ENCODE measurements around the gene PILRA. TPM values are rescaled to one million over a fixed set of nuclear protein-coding genes. Genes with fewer than 3 reads are reported as not detected.

Gene PILRA
- total and polyA plus RNA-seq, 2 of the 8 experiments (the other 6 are each of a cell fraction or from before 2014, with no cell fraction given): 7.6 to 10.6 TPM

DNA sequence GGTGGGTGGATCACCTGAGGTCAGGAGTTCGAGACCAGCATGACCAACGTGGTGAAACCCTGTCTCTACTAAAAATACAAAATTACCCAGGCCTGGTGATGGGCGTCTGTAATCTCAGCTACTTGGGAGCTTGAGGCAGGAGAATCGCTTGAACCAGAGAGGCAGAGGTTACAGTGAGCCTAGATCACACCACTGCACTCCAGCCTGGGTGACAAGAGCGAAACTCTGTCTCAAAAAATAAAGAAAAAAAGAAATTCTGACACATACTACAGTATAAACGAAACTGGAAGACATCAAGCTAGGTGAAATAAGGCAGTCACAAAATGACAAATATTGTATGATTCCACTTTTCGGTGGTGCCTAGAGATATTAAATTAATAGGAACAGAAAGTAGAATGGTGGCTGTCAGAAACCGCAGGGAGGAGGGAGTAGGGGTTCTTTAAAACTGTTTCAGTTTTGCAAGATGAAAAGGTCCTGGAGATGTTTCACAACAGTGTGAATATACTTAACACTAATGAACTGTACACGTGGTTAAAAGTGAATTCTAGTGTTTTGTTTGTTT lies 23.2 kb downstream of the PILRA start:
- Histone ChIP-seq H3K9me3 (ENCODE audit: insufficient read depth in 2 of 2, low read depth in 1 of 2, low read length in 1 of 2) (no peaks in the 10 kb centered on the region), H3K27me3 (replicated peaks in 1 of 4; ENCODE audit: control insufficient read depth in 3 of 4, extremely low read depth in 1 of 4, insufficient read depth in 3 of 4, low read length in 3 of 4) (peaks cover 0 to 2% (median 0%) of the 10 kb centered on the region in 4 experiments; a peak in 1 of 7 replicates), H4K5ac (ENCODE audit: insufficient read length, low read depth, low read length) (no peak overlapping the region), H3K79me2 (ENCODE audit: control insufficient read depth in 1 of 2, insufficient read depth in 2 of 2, low read length in 2 of 2) (no peaks in the 10 kb centered on the region), H2BK5ac (ENCODE audit: low read depth, low read length) (no peak overlapping the region), H3K36me3 (ENCODE audit: control insufficient read depth in 2 of 4, insufficient read depth in 4 of 4, low read length in 3 of 4) (no peaks in the 10 kb centered on the region), H3K18ac (ENCODE audit: extremely low read depth, low read length) (no peak overlapping the region), H4K8ac (ENCODE audit: extremely low read depth, insufficient read depth, low read length) (no peak overlapping the region), H2BK20ac (ENCODE audit: low read length) (no peak overlapping the region), H3K9ac (replicated peaks in 1 of 4; ENCODE audit: extremely low read depth in 1 of 4, low read depth in 3 of 4, low read length in 3 of 4) (no peak overlapping the region), H4K20me1 (replicated peaks in 1 of 2; ENCODE audit: control insufficient read depth in 1 of 2, insufficient read depth in 2 of 2, low read length in 2 of 2) (no peaks in the 10 kb centered on the region), H2AFZ (ENCODE audit: low read length) (no peak overlapping the region), H3K23ac (ENCODE audit: insufficient read length) (no peak overlapping the region), H3K23me2 (ENCODE audit: low read depth, low read length) (no peaks in the 10 kb centered on the region), H3K4me2 (ENCODE audit: insufficient read depth in 1 of 2, low read depth in 2 of 2, low read length in 2 of 2) (no peak overlapping the region), H4K91ac (replicated peaks; ENCODE audit: insufficient read length, low read length) (no peak overlapping the region), H2BK12ac (ENCODE audit: low read depth, low read length) (no peak overlapping the region), H3K4ac (replicated peaks; ENCODE audit: insufficient read length, low read depth, low read length) (no peak overlapping the region), H3K14ac (ENCODE audit: insufficient read length) (no peak overlapping the region), H3K79me1 (ENCODE audit: low read depth, low read length) (no peaks in the 10 kb centered on the region), H2AK5ac (ENCODE audit: low read depth, low read length) (no peak overlapping the region), H2BK120ac (replicated peaks; ENCODE audit: low read depth, low read length) (no peak overlapping the region), H3K4me3 (ENCODE audit: extremely low read depth in 1 of 4, insufficient read depth in 2 of 4, low read depth in 3 of 4, low read length in 4 of 4) (no peak overlapping the region), H3K4me1 (replicated peaks in 1 of 4; ENCODE audit: control insufficient read depth in 3 of 4, insufficient read depth in 4 of 4, low read length in 3 of 4) (peaks cover 0 to 10% (median 5%) of the 10 kb centered on the region in 4 experiments; a peak in 6 of 7 replicates), H3K27ac (ENCODE audit: low read depth, low read length) (no peak overlapping the region), H2BK15ac (ENCODE audit: low read length) (no peak overlapping the region), H3K56ac (replicated peaks; ENCODE audit: insufficient read length, low read depth, low read length) (no peak overlapping the region)
- DNase-seq (ENCODE audit: low read depth in 1 of 2, low spot score in 2 of 2) (no peak), FAIRE-seq (no peak)
- 89% methylated on average over 9 of the region's 9 CpGs; no CpG with 5 or more reads in 1 of the 2 experiments for WGBS, 2 experiments (ENCODE audit: extremely low coverage in 1 of 2, insufficient coverage in 1 of 2, insufficient read length in 1 of 2, insufficient replicate concordance in 2 of 2, low coverage in 1 of 2, low lambda C conversion rate in 2 of 2, missing lambda C conversion rate in 1 of 2)
- ChIA-PET CTCF (ENCODE audit: partially characterized antibody) (interaction anchor here (0.5 to 4.6 kb wide), 7 partner anchors 11 to 283 kb away, joined by 3 to 41 read pairs (median 4); no protein-coding TSS in a partner anchor), POLR2A (ENCODE audit: partially characterized antibody) (interaction anchor here (0.8 to 2.9 kb wide), 3 partner anchors 27 to 32 kb away, joined by 3 to 13 read pairs (median 4); partner anchors contain the start of gene ZCWPW1)
- TF ChIP-seq CBX8 (IDR thresholded peaks at IDR 0.05; ENCODE audit: borderline replicate concordance, low read depth, low read length) (no peak), RBBP5 (IDR thresholded peaks at IDR 0.05; ENCODE audit: borderline replicate concordance, low read depth, low read length) (no peak)
